ENCODE data around the gene NHSL2.
"Not testable (repeated sequence)": the region's sequence is repeated elsewhere in the genome, so short reads cannot be mapped to it uniquely, and the experiment has no call there.

Gene NHSL2

GRCh38 chrX:71910643-71910985, at the start of gene NHSL2:
TSS of gene NHSL2 (plus strand) at chrX:71910845.
- DNase-seq (ENCODE audit: extremely low read depth in 1 of 2, low read depth in 1 of 2), result no peak

- DNase-seq (ENCODE audit: extremely low read depth in 1 of 2, low read depth in 1 of 2), result no peak
Measured at GRCh38 chrX:71867680-71868079, 43.0 kb upstream of the NHSL2 start.

DNA sequence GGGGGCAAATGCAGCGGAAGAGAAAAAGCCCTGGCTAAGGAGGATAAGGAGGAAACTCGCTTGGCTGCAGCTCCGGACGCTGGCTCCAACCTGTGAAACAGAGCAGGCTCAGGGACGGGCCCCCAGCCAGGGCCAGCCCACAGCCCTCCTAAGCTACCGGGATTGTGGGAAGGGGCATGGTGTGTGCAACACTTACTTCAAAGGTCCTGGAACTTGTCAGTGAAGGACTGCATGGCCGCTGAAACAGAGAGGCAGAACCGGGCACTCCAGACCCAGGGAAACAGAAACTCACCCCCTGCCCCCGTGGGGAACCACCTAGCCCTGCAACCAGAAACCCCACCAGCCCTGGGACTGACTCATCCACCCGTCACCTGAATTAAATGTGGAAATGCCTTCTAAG, 41.1 kb upstream of the NHSL2 start:
- DNase-seq (ENCODE audit: extremely low read depth in 1 of 2, low read depth in 1 of 2), result not testable (repeated sequence)

DNA sequence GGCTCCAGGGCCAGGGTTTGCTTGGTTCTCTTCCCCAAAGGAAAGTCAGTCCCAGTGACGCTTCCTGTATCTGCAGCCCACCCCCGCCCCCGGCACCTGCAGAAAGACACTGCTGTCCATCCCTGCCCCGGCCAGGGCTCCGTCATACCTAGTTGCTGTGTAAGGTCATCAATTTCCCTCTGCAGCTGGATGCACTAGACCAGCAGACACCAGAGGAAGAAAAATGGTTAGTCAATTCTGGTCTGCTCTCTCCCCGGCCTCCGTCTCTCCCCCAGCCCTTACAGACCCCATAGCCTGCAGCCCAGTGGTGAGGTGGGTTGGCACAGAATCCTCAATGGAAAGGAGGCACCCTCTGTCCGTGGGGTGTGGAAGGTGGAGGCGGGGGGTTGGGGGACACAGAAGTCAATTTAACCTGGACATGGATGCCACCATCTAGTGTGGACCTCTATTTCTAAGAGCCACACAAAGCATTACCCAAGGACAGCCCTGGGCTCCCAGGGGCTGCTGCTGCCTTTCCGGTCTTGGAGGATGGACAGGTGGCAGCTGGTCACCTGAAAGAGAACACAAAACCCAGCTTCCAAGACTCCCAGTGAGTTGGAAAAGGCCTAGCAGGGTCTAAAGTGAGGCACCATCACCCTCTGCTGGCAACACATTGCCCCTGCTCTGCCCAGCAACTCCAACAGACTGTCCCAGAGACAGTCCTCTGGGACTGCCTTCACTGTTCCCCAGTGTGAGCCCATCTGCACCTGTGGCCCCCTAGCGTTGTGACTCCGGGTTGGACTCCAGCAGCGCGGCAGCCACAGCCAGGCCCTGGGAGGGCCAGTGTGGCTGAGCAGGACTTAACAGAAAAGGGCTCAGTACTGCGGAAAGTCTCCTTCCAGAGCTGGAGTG, 40.2 kb upstream of the NHSL2 start:
- DNase-seq (ENCODE audit: extremely low read depth in 1 of 2, low read depth in 1 of 2), result no peak

DNA sequence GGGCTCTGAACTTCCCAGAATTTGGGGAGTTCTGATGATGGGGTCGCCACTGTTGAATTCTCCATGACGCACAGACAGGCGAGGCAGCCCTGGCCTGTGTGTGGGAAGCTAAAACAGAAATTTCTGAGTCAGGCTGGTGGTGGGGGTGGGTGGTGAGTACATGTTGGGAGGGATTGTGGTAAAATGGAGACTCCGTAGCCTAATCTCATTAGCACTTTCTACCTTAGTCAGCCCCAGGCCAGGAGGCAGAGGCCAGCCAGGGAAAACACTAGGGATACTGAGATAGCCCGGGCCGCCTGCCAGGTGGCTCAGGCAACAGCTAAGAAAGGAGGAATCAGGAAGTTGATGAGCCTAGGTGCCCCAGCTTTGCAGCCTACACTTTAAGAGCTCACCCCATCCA, 39.3 kb upstream of the NHSL2 start:
- DNase-seq (ENCODE audit: extremely low read depth in 1 of 2, low read depth in 1 of 2), result no peak

GRCh38 chrX:71872542-71873458, 37.8 kb upstream of the NHSL2 start:
- DNase-seq (ENCODE audit: extremely low read depth in 1 of 2, low read depth in 1 of 2), result no peak

- no peak for DNase-seq (ENCODE audit: extremely low read depth in 1 of 2, low read depth in 1 of 2)
Measured at GRCh38 chrX:71873459-71873833, 37.2 kb upstream of the NHSL2 start.

- not testable (repeated sequence) for DNase-seq (ENCODE audit: extremely low read depth in 1 of 2, low read depth in 1 of 2)
Measured at GRCh38 chrX:71876841-71877240, 33.8 kb upstream of the NHSL2 start.

DNA sequence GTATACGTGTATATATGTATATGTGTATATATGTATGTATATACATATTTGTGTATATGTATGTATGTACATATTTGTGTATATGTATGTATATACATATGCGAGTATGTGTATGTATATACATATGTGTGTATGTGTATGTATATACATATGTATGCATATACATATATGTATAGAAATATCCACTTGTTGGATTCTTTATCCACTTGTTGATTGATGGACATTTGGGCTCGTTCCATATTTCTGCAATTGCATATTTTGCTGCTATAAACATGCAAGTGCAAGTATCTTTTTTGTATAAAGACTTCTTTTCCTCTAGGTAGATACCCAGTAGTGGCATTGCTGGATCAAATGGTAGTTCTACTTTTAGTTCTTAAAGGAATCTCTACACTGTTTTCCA, 25.5 kb upstream of the NHSL2 start:
- no peak for DNase-seq (ENCODE audit: extremely low read depth in 1 of 2, low read depth in 1 of 2)

- no peak for DNase-seq (ENCODE audit: extremely low read depth in 1 of 2, low read depth in 1 of 2)
Measured at GRCh38 chrX:71895607-71896006, 15.0 kb upstream of the NHSL2 start.

DNA sequence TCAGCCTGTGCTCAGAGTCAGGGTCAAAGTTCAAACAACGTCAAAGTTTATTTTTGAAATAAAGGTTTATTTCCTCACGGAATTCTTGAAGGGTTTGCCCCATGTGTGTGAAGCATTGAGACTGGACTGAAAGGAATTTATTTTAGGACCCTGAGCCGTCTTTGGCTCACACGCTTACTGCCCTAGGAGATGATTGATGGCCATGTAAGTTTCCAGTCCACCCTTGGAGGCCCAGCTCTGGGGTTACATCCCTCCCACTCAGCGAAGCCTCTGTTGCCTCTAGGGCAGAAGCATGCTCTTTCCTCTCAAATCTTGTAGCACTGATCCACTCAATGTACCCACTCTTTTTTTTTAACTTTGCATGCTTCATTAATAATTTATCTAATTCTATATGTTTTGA, 4.5 kb upstream of the NHSL2 start:
- no peak for DNase-seq (ENCODE audit: extremely low read depth in 1 of 2, low read depth in 1 of 2)

DNA sequence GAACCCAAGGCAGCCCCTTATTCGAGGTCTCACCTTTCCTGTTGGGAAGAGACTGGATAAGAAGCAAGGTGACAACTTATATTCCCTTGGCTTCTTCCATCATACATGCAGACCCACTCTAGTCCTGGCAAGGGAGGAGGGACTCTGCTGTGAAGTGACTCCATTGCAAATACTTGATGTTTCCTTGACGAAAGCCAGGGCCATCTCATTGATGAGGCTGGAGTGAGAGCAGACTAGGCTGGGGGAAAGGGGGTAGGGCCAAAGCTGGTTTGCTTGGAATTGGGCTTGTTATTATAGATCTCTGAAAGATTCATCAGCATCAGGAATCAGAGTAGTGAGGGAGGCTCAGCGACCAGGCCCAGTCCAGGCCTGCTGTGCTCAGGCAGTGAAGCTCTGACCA, 2.3 kb upstream of the NHSL2 start:
- DNase-seq (ENCODE audit: extremely low read depth in 1 of 2, low read depth in 1 of 2), result no peak

DNA sequence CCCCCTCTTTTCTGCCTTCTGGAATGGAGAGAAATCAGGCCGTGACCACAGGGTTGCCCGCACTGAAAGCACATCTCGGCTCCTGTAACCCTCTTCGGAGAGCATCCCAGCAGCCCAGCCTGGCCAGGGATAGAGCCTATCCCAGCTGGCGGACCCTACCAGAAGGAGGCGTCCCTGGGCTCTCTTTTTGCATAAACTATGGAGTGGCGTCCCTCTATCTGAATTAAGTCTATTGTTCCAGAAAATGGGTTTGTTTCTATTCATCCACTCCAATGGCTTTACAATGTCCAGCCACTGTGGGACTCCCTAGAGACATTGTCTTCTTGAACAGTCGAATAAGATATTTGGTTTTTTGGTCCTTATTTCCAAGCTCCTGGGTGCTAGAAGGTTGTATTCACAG, 689 bp upstream of the NHSL2 start:
- no peak for DNase-seq (ENCODE audit: extremely low read depth in 1 of 2, low read depth in 1 of 2)

GRCh38 chrX:71910986-71911730, 513 bp downstream of the NHSL2 start:
- peak in 1 of 2 donors; percentile 17 for DNase-seq (ENCODE audit: extremely low read depth in 1 of 2, low read depth in 1 of 2)

DNA sequence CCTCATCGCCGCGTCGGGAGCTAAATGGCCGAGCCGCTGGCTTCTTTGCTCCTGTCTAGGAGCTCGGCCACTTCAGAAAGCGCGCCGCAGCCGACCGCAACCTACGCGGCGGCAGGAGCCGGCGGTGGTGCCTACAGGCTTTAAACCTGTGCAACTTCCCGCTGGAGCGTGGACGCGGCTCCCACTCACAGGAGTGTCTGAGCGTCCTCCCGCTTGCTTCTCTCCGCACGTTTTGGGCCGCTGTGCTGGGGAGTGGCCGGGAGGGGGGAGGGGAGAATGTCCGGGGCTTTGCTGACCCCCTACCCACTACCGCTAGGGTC, 1.0 kb downstream of the NHSL2 start:
- DNase-seq (ENCODE audit: extremely low read depth in 1 of 2, low read depth in 1 of 2), result no peak

DNA sequence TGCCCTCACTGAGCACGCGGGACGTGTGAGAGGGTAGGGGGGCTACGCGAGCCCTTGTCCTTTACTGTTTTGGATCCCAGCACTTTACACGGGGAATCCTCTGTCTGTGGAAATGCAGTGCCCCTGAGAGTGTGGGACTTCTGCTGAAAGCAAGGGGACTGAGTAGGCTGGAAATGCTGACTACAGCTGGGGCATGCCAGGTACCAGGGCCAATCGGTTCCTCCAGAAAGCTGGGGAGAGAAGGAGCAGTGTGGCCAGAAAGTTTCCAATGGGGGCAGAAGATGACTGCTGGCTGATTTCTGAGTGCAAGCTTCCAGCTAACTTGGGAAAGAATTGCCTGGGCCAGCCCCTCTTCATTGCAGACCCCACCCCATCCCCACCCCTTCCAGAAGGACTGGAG, 1.5 kb downstream of the NHSL2 start:
- DNase-seq (ENCODE audit: extremely low read depth in 1 of 2, low read depth in 1 of 2), result no peak

DNA sequence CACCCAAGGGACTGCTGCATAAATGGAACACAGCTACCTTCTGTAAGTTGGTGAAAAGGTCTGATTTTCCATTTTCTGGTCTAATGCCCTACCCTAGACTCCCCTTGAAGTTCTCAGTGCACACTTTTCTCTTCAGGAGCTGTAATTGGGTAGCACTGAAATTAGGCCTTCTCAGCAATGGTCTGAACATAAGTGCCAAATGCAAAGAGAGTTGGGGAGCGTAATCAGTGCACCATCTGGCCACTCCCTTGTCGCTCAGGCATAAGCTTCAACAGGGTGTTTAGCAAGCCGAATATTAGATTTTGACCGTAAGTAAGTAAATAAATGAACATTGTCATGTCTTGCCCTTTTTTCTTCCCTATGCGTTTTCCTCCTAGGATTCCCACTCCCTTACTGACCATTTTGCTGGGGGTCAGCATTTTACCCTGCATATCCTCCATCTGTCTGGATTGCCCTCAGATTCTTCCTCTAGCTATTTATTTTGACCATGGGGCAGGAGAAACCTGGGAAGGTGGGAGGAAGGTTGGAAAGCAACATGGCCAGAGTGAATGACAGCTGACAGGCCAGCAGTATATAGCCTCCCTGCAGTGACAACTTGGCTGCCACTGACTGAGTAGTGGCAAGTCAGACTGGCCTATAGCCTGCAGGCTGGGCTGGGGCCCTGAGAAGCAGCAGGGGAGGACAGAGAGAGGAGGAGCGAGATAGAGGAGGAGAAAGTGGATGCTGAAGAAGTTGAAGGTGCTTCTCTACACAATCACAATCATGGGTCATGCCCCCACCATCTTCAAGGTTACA, 2.7 kb downstream of the NHSL2 start:
- DNase-seq (ENCODE audit: extremely low read depth in 1 of 2, low read depth in 1 of 2), result no peak

- DNase-seq (ENCODE audit: extremely low read depth in 1 of 2, low read depth in 1 of 2), result no peak
Measured at GRCh38 chrX:71917621-71918343, 7.1 kb downstream of the NHSL2 start.

DNA sequence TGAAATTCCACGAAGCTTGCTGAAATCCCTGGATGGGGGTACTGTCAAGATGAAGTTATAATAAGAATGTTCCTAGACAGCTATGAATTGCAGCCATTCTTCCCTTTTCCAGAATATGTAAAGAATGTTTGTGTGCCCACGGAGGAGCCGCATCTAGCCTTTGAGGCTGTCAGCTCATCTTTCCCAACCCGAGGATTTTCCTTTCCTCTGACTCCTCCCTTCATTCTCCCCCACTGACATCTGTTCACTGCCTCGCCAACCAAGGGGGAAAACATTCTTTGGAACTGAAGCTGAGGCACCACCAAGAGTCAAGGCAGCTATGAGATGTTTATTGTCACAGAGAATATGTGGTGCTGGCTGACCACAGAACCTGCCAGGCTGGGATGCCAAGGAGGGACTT, 8.8 kb downstream of the NHSL2 start:
- DNase-seq (ENCODE audit: extremely low read depth in 1 of 2, low read depth in 1 of 2), result no peak

DNA sequence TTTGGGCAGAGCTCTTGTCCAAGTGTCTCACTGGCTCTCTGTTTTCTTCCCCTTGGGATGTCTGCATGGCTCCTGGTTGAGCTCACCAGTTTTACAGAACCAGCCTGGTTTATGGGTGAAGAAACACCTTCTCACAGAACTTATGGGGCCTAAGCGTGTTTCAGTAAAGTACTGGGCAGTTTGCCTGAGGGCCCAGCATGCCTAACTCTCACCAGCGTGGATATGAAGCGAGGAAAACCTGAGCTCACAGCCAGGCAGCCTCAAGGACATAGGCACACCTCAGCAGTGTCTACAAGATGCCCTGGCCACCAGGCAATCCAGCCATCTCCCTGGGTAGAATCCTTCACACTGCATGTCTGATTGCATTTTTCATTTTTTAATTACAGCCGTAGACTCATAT, 9.2 kb downstream of the NHSL2 start:
- no peak for DNase-seq (ENCODE audit: extremely low read depth in 1 of 2, low read depth in 1 of 2)

Data from activated CD8-positive, alpha-beta memory T cell treated with anti-CD3 and anti-CD28 coated beads for 1 hour (primary cell).